ENCODE measurements around the gene SREBF2. TPM values are rescaled to one million over a fixed set of nuclear protein-coding genes. Genes with fewer than 3 reads are reported as not detected.

SREBF2 gene
- total RNA-seq, 6 donors from 2014 or later, result 124 to 175 (median 145) TPM

- 74 to 78% methylated on average over 13 of the region's 13 CpGs for WGBS, 2 donors
- Histone ChIP-seq H3K9me3 (no peaks in the 10 kb centered on the region), H3K27ac (peak overlapping the region; percentile 31 to 80 (median 73)), H3K4me3 (no peak overlapping the region), H3K27me3 (no peaks in the 10 kb centered on the region), H3K4me1 (peaks cover 0 to 9% (median 7%) of the 10 kb centered on the region in 4 donors), H3K36me3 (no peaks in the 10 kb centered on the region)
- TF ChIP-seq EP300 (IDR thresholded peaks at IDR 0.05), result no peak
- peak in 3 of 4 donors; percentile 9 to 69 (median 24) for TF ChIP-seq POLR2A (IDR thresholded peaks at IDR 0.05)
- TF ChIP-seq POLR2AphosphoS5 (IDR thresholded peaks at IDR 0.05), result peak in 1 of 2 donors; percentile 60
- ATAC-seq (ENCODE audit: low FRiP score in 2 of 2), result no peak
- DNase-seq, result peak in 1 of 2 donors; percentile 60
These were observed 107.3 kb downstream of the SREBF2 start for GRCh38 chr22:41939981-41940831.

- Histone ChIP-seq H3K27me3 (no peaks in the 10 kb centered on the region), H3K4me1 (peaks cover 6 to 16% (median 12%) of the 10 kb centered on the region in 4 donors), H3K36me3 (no peaks in the 10 kb centered on the region), H3K9me3 (no peaks in the 10 kb centered on the region), H3K27ac (peak overlapping the region; percentile 31 to 80 (median 73)), H3K4me3 (no peak overlapping the region)
- DNase-seq (peak in 1 of 2 donors; percentile 87), ATAC-seq (ENCODE audit: low FRiP score in 2 of 2) (peak; percentile 91 to 95)
- WGBS, 2 donors, result 46 to 53% methylated on average over 5 to 13 of the region's 13 CpGs
- no peak for TF ChIP-seq EP300 (IDR thresholded peaks at IDR 0.05)
- peak; percentile 89 to 98 (median 94) for TF ChIP-seq CTCF (IDR thresholded peaks at IDR 0.05)
- no peak for TF ChIP-seq POLR2A (IDR thresholded peaks at IDR 0.05)
- TF ChIP-seq POLR2AphosphoS5 (IDR thresholded peaks at IDR 0.05), result no peak
These were observed 108.2 kb downstream of the SREBF2 start for GRCh38 chr22:41940832-41941765.

GRCh38 chr22:41943661-41944209 is 110.8 kb downstream of the SREBF2 start:
- no peaks in the 10 kb centered on the region for H3K27me3 ChIP-seq
- 54 to 77% methylated on average over 6 to 9 of the region's 9 CpGs for WGBS, 2 donors
- DNase-seq, result no peak
- H3K4me3 ChIP-seq, result no peak overlapping the region
- H3K36me3 ChIP-seq, result no peaks in the 10 kb centered on the region
- peaks cover 15 to 25% (median 18%) of the 10 kb centered on the region in 4 donors for H3K4me1 ChIP-seq
- no peak for TF ChIP-seq EP300 (IDR thresholded peaks at IDR 0.05)
- TF ChIP-seq POLR2AphosphoS5 (IDR thresholded peaks at IDR 0.05), result no peak
- no peak for ATAC-seq (ENCODE audit: low FRiP score in 2 of 2)
- H3K9me3 ChIP-seq, result no peaks in the 10 kb centered on the region
- H3K27ac ChIP-seq, result no peak overlapping the region

- H3K4me1 ChIP-seq, result peaks cover 8 to 16% (median 14%) of the 10 kb centered on the region in 4 donors
- no peaks in the 10 kb centered on the region for H3K27me3 ChIP-seq
- no peaks in the 10 kb centered on the region for H3K36me3 ChIP-seq
- DNase-seq, result peak; percentile 89 to 97
- peak within 1 kb of the TSS in 2 of 4 donors; percentile 16 to 72 for H3K27ac ChIP-seq
- TF ChIP-seq POLR2AphosphoS5 (IDR thresholded peaks at IDR 0.05), result peak in 1 of 2 donors; percentile 23
- no peak for TF ChIP-seq POLR2A (IDR thresholded peaks at IDR 0.05)
- no peak for TF ChIP-seq EP300 (IDR thresholded peaks at IDR 0.05)
- peak in 1 of 6 experiments; percentile 18 for TF ChIP-seq CTCF (IDR thresholded peaks at IDR 0.05)
- no peaks in the 10 kb centered on the region for H3K9me3 ChIP-seq
- WGBS, 2 donors, result 3 to 8% methylated on average over 11 to 23 of the region's 56 CpGs
- peak within 1 kb of the TSS; percentile 80 to 90 (median 82) for H3K4me3 ChIP-seq
- peak; percentile 98 to 99 for ATAC-seq (ENCODE audit: low FRiP score in 2 of 2)
These were observed 113.9 kb downstream of the SREBF2 start, which contains the start of gene CENPM for GRCh38 chr22:41946629-41947423. TSS of gene CENPM (minus strand) at chr22:41947152. CDS start at chr22:41947076, 76 bp downstream.

Measured in upper lobe of left lung (tissue), 6 donors.